Stimulated activated CD4-positive, alpha-beta T cell treated with anti-CD3 and anti-CD28 coated beads, Interleukin-2, amount 100 ng/mL, for 24 hours (primary cell): ENCODE results near the gene STON2.
A peak's percentile ranks its signal among the peaks of the same experiment; 100 is the strongest.

ENCODE experiments used
- DNase-seq, 2 donors: peaks; one replicate each; pipeline ENCODE4 v3.0.0-alpha.2; 2020

Gene STON2

GRCh38 chr14:81301371-81301770 lies 98.8 kb downstream of the STON2 start:
- no peak for DNase-seq

GRCh38 chr14:81298911-81299310 lies 101.2 kb downstream of the STON2 start:
- DNase-seq, result no peak

- DNase-seq, result no peak
Observed at GRCh38 chr14:81298122-81298521, 102.0 kb downstream of the STON2 start.

- no peak for DNase-seq
Observed at GRCh38 chr14:81295958-81296923, 103.9 kb downstream of the STON2 start.

GRCh38 chr14:81289516-81289915 lies 110.6 kb downstream of the STON2 start:
- no peak for DNase-seq

GRCh38 chr14:81286574-81287370 lies 113.4 kb downstream of the STON2 start:
- no peak for DNase-seq

- DNase-seq, result no peak
Observed at GRCh38 chr14:81285245-81285644, 114.9 kb downstream of the STON2 start.

GRCh38 chr14:81281332-81281731 lies 118.8 kb downstream of the STON2 start:
- DNase-seq, result no peak

GRCh38 chr14:81280136-81280791 lies 119.9 kb downstream of the STON2 start:
- DNase-seq, result no peak

GRCh38 chr14:81277096-81277495 lies 123.0 kb downstream of the STON2 start:
- no peak for DNase-seq

GRCh38 chr14:81276073-81277069 lies 123.8 kb downstream of the STON2 start:
- DNase-seq, result no peak

GRCh38 chr14:81275305-81276072 lies 124.6 kb downstream of the STON2 start:
- no peak for DNase-seq

GRCh38 chr14:81273961-81274575 lies 126.1 kb downstream of the STON2 start:
- DNase-seq, result no peak

GRCh38 chr14:81273521-81273920 lies 126.6 kb downstream of the STON2 start:
- DNase-seq, result no peak

GRCh38 chr14:81272317-81272716 lies 127.8 kb downstream of the STON2 start:
- DNase-seq, result no peak

- no peak for DNase-seq
Observed at GRCh38 chr14:81269979-81270375, 130.1 kb downstream of the STON2 start.

GRCh38 chr14:81269100-81269978 lies 130.8 kb downstream of the STON2 start:
- DNase-seq, result peak in 1 of 2 donors; percentile 19

- no peak for DNase-seq
Observed at GRCh38 chr14:81268016-81268416, 132.1 kb downstream of the STON2 start.

- DNase-seq, result no peak
Observed at GRCh38 chr14:81265636-81266169, 134.4 kb downstream of the STON2 start.
